B cell (primary cell): ENCODE data around the gene STOML1. TPM values are rescaled to one million over a fixed set of nuclear protein-coding genes. Genes with fewer than 3 reads are reported as not detected.

ENCODE experiments used
- ATAC-seq: fragments of 200-7000 bp; cut with Tn5 transposase; one replicate; pipeline ENCODE4 v1.10.0; 2021; ENCODE audit warnings: low read depth, mild to moderate bottlenecking, moderate number of reproducible peaks, moderate library complexity
- CTCF ChIA-PET: fragments of 350-600 bp; sonication (Branson Sonifier 250); formaldehyde crosslinking; loops from one replicate; lab custom pipeline; 2021; ENCODE audit warnings: antibody characterized with exemption, inconsistent platforms; lab: Charles Lee
- POLR2A ChIA-PET: fragments of 350-600 bp; sonication (Branson Sonifier 250); formaldehyde crosslinking; loops from one replicate; lab custom pipeline; 2021; ENCODE audit warnings: antibody characterized with exemption; lab: Charles Lee
- DNase-seq: peaks from one replicate; pipeline ENCODE4 v3.0.0; 2013
- H2AFZ ChIP-seq: 2 replicates; pipeline ENCODE4 v1.6.1; 2012; ENCODE audit warnings: mild to moderate bottlenecking, low read depth, low read length; ENCODE audit not compliant: insufficient read depth, poor library complexity, severe bottlenecking
- H3K27ac ChIP-seq, 2 donors: 1 replicate in 1 of 2; 2 replicates in 1 of 2; pipeline ENCODE4 v1.5.1; 2012 to 2013; ENCODE audit warnings: low read length in 2 of 2, mild to moderate bottlenecking in 2 of 2, moderate library complexity in 1 of 2
- H3K27me3 ChIP-seq, 4 experiments: fragments of 200-600 bp in 1 of 4; sonication (generic) in 1 of 4; replicated peaks in 1 of 4; 1 replicate in 2 of 4; 2 replicates in 2 of 4; pipeline versions ENCODE4 v1.6.1 to v1.7.0; 2013 to 2016; ENCODE audit warnings: low read length in 3 of 4, mild to moderate bottlenecking in 2 of 4, mixed read lengths in 1 of 4, moderate library complexity in 1 of 4; ENCODE audit not compliant: insufficient read depth in 4 of 4, control insufficient read depth in 3 of 4; ENCODE audit errors: control extremely low read depth in 1 of 4
- H3K36me3 ChIP-seq, 2 experiments: replicated peaks in 1 of 2; 1 replicate in 1 of 2; 2 replicates in 1 of 2; pipeline versions ENCODE4 v1.6.1 to v1.7.1; 2013; ENCODE audit warnings: low read length in 1 of 2; ENCODE audit not compliant: insufficient read depth in 2 of 2, control insufficient read depth in 1 of 2; ENCODE audit errors: control extremely low read depth in 1 of 2, extremely low read depth in 1 of 2
- H3K4me1 ChIP-seq, 2 donors: fragments of 200-600 bp in 1 of 2; sonication (generic) in 1 of 2; 1 replicate in 1 of 2; 2 replicates in 1 of 2; pipeline versions ENCODE4 v1.5.1 to v1.6.1; 2013 to 2017; ENCODE audit warnings: low read length in 2 of 2; ENCODE audit not compliant: control insufficient read depth in 2 of 2, insufficient read depth in 2 of 2
- H3K4me2 ChIP-seq: replicated peaks from 2 replicates; pipeline ENCODE3; 2012; ENCODE audit warnings: mild to moderate bottlenecking, low read depth, low read length; ENCODE audit not compliant: poor library complexity, severe bottlenecking
- H3K4me3 ChIP-seq, 5 experiments: fragments of 200-600 bp in 1 of 5; sonication (generic) in 1 of 5; 1 replicate in 3 of 5; 2 replicates in 2 of 5; pipeline versions ENCODE4 v1.5.1 to v1.7.0; 2011 to 2016; ENCODE audit warnings: low read length in 4 of 5, mild to moderate bottlenecking in 4 of 5, low read depth in 2 of 5, control low read depth in 1 of 5, moderate library complexity in 1 of 5; ENCODE audit not compliant: insufficient read depth in 1 of 5; ENCODE audit errors: control extremely low read depth in 1 of 5, extremely low read depth in 1 of 5
- H3K79me2 ChIP-seq: fragments of 200-600 bp; sonication (generic); one replicate; pipeline ENCODE4 v1.6.0; 2016; ENCODE audit warnings: low read length; ENCODE audit not compliant: control insufficient read depth, insufficient read depth
- H3K9ac ChIP-seq: fragments of 200-600 bp; sonication (generic); 2 replicates; pipeline ENCODE4 v1.6.1; 2017; ENCODE audit warnings: mild to moderate bottlenecking, low read length, moderate library complexity
- H3K9me3 ChIP-seq, 3 donors: one replicate each; pipeline versions ENCODE4 v1.6.1 to v1.7.1; 2013; ENCODE audit warnings: low read length in 2 of 3; ENCODE audit not compliant: control insufficient read depth in 2 of 3, insufficient read depth in 1 of 3; ENCODE audit errors: control extremely low read depth in 1 of 3
- H4K20me1 ChIP-seq: 2 replicates; pipeline ENCODE4 v1.6.0; 2012; ENCODE audit warnings: mild to moderate bottlenecking, low read length; ENCODE audit not compliant: insufficient read depth, control insufficient read depth, poor library complexity, severe bottlenecking
- H3K27ac Mint-ChIP-seq: one replicate; pipeline ENCODE4 v1.8.0; 2021; ENCODE audit warnings: mixed read lengths
- H3K27me3 Mint-ChIP-seq: one replicate; pipeline ENCODE4 v1.8.0; 2021; ENCODE audit warnings: mixed read lengths
- H3K4me1 Mint-ChIP-seq: one replicate; pipeline ENCODE4 v1.8.0; 2021; ENCODE audit warnings: mixed read lengths
- H3K4me3 Mint-ChIP-seq: one replicate; pipeline ENCODE4 v1.8.0; 2021; ENCODE audit warnings: mixed read lengths
- H3K9me3 Mint-ChIP-seq: one replicate; pipeline ENCODE4 v1.8.0; 2022; ENCODE audit warnings: mixed read lengths; ENCODE audit not compliant: insufficient read depth
- EZH2 ChIP-seq: IDR thresholded peaks from 2 replicates; pipeline ENCODE4 v1.6.1; 2012; ENCODE audit warnings: borderline replicate concordance, low read depth, mild to moderate bottlenecking, moderate library complexity, low read length; ENCODE audit not compliant: insufficient read depth, poor library complexity, severe bottlenecking
- WGBS: methylation state at CpG from one replicate; pipeline ENCODE4 v1.1.5; 2013; ENCODE audit warnings: missing lambda C conversion rate; ENCODE audit not compliant: insufficient coverage; 5-methylcytosine and 5-hydroxymethylcytosine counted together
- intact Hi-C: fragments of 100-400 bp; cut with micrococcal nuclease; formaldehyde crosslinking; loops from one replicate; pipeline ENCODE4 v1.10.0; 2022
- polyA plus RNA-seq: library from polyadenylated mRNA; depleted of rRNA; stranded (reverse); fragments of >200 nt; gene quantifications from 2 replicates; pipeline ENCODE4 v1.2.3, GENCODE V29; 2012
- total RNA-seq, 2 donors: library from RNA; stranded (reverse); fragments of 120-200 nt in 1 of 2; gene quantifications; 1 replicate in 1 of 2; 2 replicates in 1 of 2; pipeline versions ENCODE4 v1.2.3 to v1.2.4, GENCODE V29; 2013 to 2022
- TF ChIP-seq, protein P1 (sequence below): fragments of 200-600 bp; IDR thresholded peaks from one replicate; pipeline ENCODE4 v1.8.0; 2022; ENCODE audit warnings: antibody characterized with exemption, mild to moderate bottlenecking

The STOML1 gene
- total and polyA plus RNA-seq, 2 donors (not counting 1 experiment from before 2014, with no cell fraction given), result 6.2 to 11.3 TPM

DNA sequence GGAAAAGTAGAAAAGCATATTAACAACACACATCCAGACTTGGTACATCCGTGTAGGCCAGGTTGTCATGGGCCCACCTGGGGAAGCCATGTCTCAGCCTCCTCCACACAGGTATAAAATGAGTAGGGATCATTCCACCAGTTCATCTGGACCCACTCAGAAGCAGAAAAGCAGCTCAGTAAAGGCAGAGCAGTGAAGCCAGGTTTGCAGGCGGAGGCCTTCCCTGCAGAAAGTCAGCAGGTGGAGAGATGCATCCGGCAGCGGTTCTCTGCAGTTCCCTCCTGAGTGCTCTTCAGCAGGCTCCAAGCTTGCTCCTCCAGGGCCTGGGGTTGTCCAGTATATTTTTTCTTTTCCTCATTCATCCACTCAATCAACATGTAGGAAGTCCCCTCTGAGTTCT is 43.7 kb downstream of the STOML1 start:
- Histone ChIP-seq H3K4me2 (no peak overlapping the region), H3K79me2 (no peaks in the 10 kb centered on the region), H3K4me1 (peaks cover 6 to 14% of the 10 kb centered on the region in 2 donors), H2AFZ (no peak overlapping the region), H3K27me3 (peaks cover 0 to 8% (median 0%) of the 10 kb centered on the region in 4 experiments), H3K9ac (no peak overlapping the region), H3K9me3 (no peaks in the 10 kb centered on the region), H3K36me3 (no peaks in the 10 kb centered on the region), H3K27ac (no peak overlapping the region), H3K4me3 (no peak overlapping the region), H4K20me1 (no peaks in the 10 kb centered on the region)
- H3K27me3 Mint-ChIP-seq, result peaks cover 6% of the 10 kb centered on the region
- TF ChIP-seq EZH2, result no peak
- TF ChIP-seq, protein P1, sequence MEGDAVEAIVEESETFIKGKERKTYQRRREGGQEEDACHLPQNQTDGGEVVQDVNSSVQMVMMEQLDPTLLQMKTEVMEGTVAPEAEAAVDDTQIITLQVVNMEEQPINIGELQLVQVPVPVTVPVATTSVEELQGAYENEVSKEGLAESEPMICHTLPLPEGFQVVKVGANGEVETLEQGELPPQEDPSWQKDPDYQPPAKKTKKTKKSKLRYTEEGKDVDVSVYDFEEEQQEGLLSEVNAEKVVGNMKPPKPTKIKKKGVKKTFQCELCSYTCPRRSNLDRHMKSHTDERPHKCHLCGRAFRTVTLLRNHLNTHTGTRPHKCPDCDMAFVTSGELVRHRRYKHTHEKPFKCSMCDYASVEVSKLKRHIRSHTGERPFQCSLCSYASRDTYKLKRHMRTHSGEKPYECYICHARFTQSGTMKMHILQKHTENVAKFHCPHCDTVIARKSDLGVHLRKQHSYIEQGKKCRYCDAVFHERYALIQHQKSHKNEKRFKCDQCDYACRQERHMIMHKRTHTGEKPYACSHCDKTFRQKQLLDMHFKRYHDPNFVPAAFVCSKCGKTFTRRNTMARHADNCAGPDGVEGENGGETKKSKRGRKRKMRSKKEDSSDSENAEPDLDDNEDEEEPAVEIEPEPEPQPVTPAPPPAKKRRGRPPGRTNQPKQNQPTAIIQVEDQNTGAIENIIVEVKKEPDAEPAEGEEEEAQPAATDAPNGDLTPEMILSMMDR, result no peak
- no peak overlapping the region for H3K4me3 Mint-ChIP-seq
- 100% methylated on average over 4 of the region's 4 CpGs for WGBS
- intact Hi-C loops, result no loop called here
- no peak for DNase-seq
- ChIA-PET CTCF (interaction anchor here (0.8 to 1.9 kb wide), 4 partner anchors 9 to 17 kb away, joined by 3 to 5 read pairs (median 4); no protein-coding TSS in a partner anchor), POLR2A (no interaction called here)
- no peak for ATAC-seq
- no peaks in the 10 kb centered on the region for H3K9me3 Mint-ChIP-seq
- no peak overlapping the region for H3K27ac Mint-ChIP-seq
- peaks cover 17% of the 10 kb centered on the region for H3K4me1 Mint-ChIP-seq

DNA sequence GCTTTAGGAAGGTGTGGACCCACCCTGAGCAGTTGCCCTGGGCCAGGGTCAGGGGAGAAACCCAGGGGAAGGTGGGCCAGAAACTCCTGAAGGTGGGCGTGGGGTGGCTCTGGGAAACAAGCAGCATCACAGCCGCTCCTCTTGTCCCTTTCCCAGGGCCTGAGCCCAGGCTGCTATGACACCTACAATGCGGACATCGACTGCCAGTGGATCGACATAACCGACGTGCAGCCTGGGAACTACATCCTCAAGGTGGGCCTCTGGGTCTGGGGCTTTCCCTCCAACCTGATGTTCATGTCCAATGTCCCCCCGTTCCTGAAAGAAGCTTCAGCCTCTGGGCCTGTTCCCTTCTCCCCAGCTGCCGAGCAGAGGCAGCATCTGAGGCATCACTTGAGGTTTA is 44.4 kb downstream of the STOML1 start:
- DNase-seq, result no peak
- Histone ChIP-seq H3K4me1 (peaks cover 6 to 14% of the 10 kb centered on the region in 2 donors), H4K20me1 (no peaks in the 10 kb centered on the region), H3K4me3 (no peak overlapping the region), H3K36me3 (no peaks in the 10 kb centered on the region), H3K27ac (no peak overlapping the region), H3K79me2 (no peaks in the 10 kb centered on the region), H3K9me3 (no peaks in the 10 kb centered on the region), H3K4me2 (no peak overlapping the region), H3K9ac (no peak overlapping the region), H2AFZ (no peak overlapping the region), H3K27me3 (peaks cover 0 to 6% (median 0%) of the 10 kb centered on the region in 4 experiments)
- POLR2A ChIA-PET, result no interaction called here
- TF ChIP-seq, protein P1, result no peak
- TF ChIP-seq EZH2, result no peak
- peaks cover 17% of the 10 kb centered on the region for H3K4me1 Mint-ChIP-seq
- ATAC-seq, result no peak
- no peak overlapping the region for H3K27ac Mint-ChIP-seq
- no peak overlapping the region for H3K4me3 Mint-ChIP-seq
- intact Hi-C loops, result no loop called here
- H3K27me3 Mint-ChIP-seq, result peaks cover 6% of the 10 kb centered on the region
- no peaks in the 10 kb centered on the region for H3K9me3 Mint-ChIP-seq
- CTCF ChIA-PET, result interaction anchor here (1.5 kb wide), 1 partner anchor 18 kb away, joined by 5 read pairs; no protein-coding TSS in a partner anchor
- 93% methylated on average over 9 of the region's 9 CpGs for WGBS
